ENCODE results near the gene HRH2.

GRCh38 chr5:175709276-175709781, 51.5 kb downstream of the HRH2 start:
- TF ChIP-seq, protein P1, sequence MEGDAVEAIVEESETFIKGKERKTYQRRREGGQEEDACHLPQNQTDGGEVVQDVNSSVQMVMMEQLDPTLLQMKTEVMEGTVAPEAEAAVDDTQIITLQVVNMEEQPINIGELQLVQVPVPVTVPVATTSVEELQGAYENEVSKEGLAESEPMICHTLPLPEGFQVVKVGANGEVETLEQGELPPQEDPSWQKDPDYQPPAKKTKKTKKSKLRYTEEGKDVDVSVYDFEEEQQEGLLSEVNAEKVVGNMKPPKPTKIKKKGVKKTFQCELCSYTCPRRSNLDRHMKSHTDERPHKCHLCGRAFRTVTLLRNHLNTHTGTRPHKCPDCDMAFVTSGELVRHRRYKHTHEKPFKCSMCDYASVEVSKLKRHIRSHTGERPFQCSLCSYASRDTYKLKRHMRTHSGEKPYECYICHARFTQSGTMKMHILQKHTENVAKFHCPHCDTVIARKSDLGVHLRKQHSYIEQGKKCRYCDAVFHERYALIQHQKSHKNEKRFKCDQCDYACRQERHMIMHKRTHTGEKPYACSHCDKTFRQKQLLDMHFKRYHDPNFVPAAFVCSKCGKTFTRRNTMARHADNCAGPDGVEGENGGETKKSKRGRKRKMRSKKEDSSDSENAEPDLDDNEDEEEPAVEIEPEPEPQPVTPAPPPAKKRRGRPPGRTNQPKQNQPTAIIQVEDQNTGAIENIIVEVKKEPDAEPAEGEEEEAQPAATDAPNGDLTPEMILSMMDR (conservative IDR thresholded peaks at IDR 0.05 in 1 of 2, IDR thresholded peaks at IDR 0.05 in 1 of 2; ENCODE audit: low read depth in 1 of 2, low read length in 2 of 2): no peak
- no peak for TF ChIP-seq EZH2 (IDR thresholded peaks at IDR 0.05; ENCODE audit: low read length, missing control alignments)

All from fibroblast of lung (primary cell).